Right renal cortex interstitium (tissue), 3 donors: ENCODE measurements around the gene SNTG2. TPM values are rescaled to one million over a fixed set of nuclear protein-coding genes. Genes with fewer than 3 reads are reported as not detected.

Experiments used
- DNase-seq, 3 donors: peaks; one replicate each; pipeline ENCODE4 v3.0.0-alpha.2; 2013; ENCODE audit warnings: low read depth in 3 of 3, low spot score in 2 of 3
- polyA plus RNA-seq, 3 donors: library from polyadenylated mRNA; unstranded; fragments of 120-200 nt; gene quantifications; one replicate each; pipeline ENCODE4 v1.2.1, GENCODE V29; 2013; ENCODE audit not compliant: insufficient read length in 3 of 3

Gene SNTG2
- polyA plus RNA-seq, 3 donors: 2.3 to 3.2 (median 2.7) TPM

GRCh38 chr2:951224-952006 is 766 bp downstream of the SNTG2 start:
- no peak for DNase-seq

GRCh38 chr2:953408-953807 is 2.8 kb downstream of the SNTG2 start:
- DNase-seq: no peak

- no peak for DNase-seq
Observed at GRCh38 chr2:953975-954686, 3.5 kb downstream of the SNTG2 start.

GRCh38 chr2:954687-955000 is 4.0 kb downstream of the SNTG2 start:
- DNase-seq: no peak

- no peak for DNase-seq
Observed at GRCh38 chr2:955829-956731, 5.4 kb downstream of the SNTG2 start.

GRCh38 chr2:959457-959856 is 8.8 kb downstream of the SNTG2 start:
- no peak for DNase-seq

GRCh38 chr2:960061-960736 is 9.6 kb downstream of the SNTG2 start:
- DNase-seq: no peak

- no peak for DNase-seq
Observed at GRCh38 chr2:961786-962185, 11.1 kb downstream of the SNTG2 start.

GRCh38 chr2:963876-964275 is 13.2 kb downstream of the SNTG2 start:
- DNase-seq: no peak

- no peak for DNase-seq
Observed at GRCh38 chr2:964562-964961, 13.9 kb downstream of the SNTG2 start.

GRCh38 chr2:965640-966147 is 15.0 kb downstream of the SNTG2 start:
- DNase-seq: no peak

- no peak for DNase-seq
Observed at GRCh38 chr2:973129-973528, 22.5 kb downstream of the SNTG2 start.

- DNase-seq: no peak
Observed at GRCh38 chr2:974054-974453, 23.4 kb downstream of the SNTG2 start.

- no peak for DNase-seq
Observed at GRCh38 chr2:974502-974901, 23.9 kb downstream of the SNTG2 start.

- no peak for DNase-seq
Observed at GRCh38 chr2:975095-975494, 24.4 kb downstream of the SNTG2 start.

- DNase-seq: no peak
Observed at GRCh38 chr2:979069-979928, 28.6 kb downstream of the SNTG2 start.

GRCh38 chr2:980176-980575 is 29.5 kb downstream of the SNTG2 start:
- no peak for DNase-seq

- no peak for DNase-seq
Observed at GRCh38 chr2:981258-981657, 30.6 kb downstream of the SNTG2 start.

GRCh38 chr2:981759-982158 is 31.1 kb downstream of the SNTG2 start:
- no peak for DNase-seq
